ENCODE results near the gene MT1M.
"Not testable (repeated sequence)": the region's sequence is repeated elsewhere in the genome, so short reads cannot be mapped to it uniquely, and the experiment has no call there.

The MT1M gene

DNA sequence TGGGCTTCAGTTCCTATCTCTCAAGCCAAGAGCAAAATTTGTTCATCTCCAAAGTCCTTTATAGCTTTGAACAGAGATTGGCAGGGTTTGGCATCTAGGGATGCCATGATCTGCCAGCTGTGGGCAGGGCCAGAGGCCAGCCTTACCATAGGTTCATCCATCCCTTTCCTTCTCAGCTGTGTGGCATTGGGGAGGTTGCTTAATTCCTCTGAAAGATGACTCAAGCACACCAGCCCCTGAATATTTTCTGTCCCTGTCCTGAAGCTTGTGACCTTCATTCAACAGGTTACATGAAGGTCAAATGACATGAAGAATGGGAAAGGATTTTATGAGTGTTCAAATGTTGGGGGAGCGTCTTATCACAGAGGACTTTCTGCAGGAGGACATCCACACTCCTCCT is 32.0 kb downstream of the MT1M start:
- no peaks in the 10 kb centered on the region for H3F3A ChIP-seq (ENCODE audit: low read depth)
- H3K4me2 ChIP-seq (ENCODE audit: low read depth, low read length, poor library complexity, severe bottlenecking), result no peak overlapping the region
- no peak overlapping the region for H3K9ac ChIP-seq (ENCODE audit: low read depth, low read length, poor library complexity, severe bottlenecking)
- no peaks in the 10 kb centered on the region for H3K4me1 ChIP-seq (ENCODE audit: insufficient read depth, low read length, poor library complexity, severe bottlenecking)
- no peaks in the 10 kb centered on the region for H3K36me3 ChIP-seq (ENCODE audit: insufficient read depth, low read length)
- no peaks in the 10 kb centered on the region for H4K20me1 ChIP-seq (ENCODE audit: insufficient read depth, low read length, poor library complexity, severe bottlenecking)
- H3K9me3 ChIP-seq (ENCODE audit: insufficient read depth, low read depth, low read length), result no peaks in the 10 kb centered on the region
- no peaks in the 10 kb centered on the region for H3K27me3 ChIP-seq (ENCODE audit: insufficient read depth, low read length, poor library complexity, severe bottlenecking)
- no peak overlapping the region for H2AFZ ChIP-seq (ENCODE audit: low read length)
- H3K9me2 ChIP-seq (replicated peaks; ENCODE audit: low read depth, low read length), result no peaks in the 10 kb centered on the region
- TF ChIP-seq EZH2phosphoT487 (IDR thresholded peaks at IDR 0.05; ENCODE audit: borderline replicate concordance), result no peak
- no peak for TF ChIP-seq CTCF (conservative IDR thresholded peaks at IDR 0.05; ENCODE audit: low read length)
- H3K79me2 ChIP-seq (ENCODE audit: insufficient read depth, low read length), result no peaks in the 10 kb centered on the region
- H3K4me3 ChIP-seq (ENCODE audit: low read length, poor library complexity, severe bottlenecking), result no peak overlapping the region

GRCh38 chr16:56665286-56666261 is 33.1 kb downstream of the MT1M start:
- not testable (repeated sequence) for H4K20me1 ChIP-seq (ENCODE audit: insufficient read depth, low read length, poor library complexity, severe bottlenecking); H3K4me2 ChIP-seq (ENCODE audit: low read depth, low read length, poor library complexity, severe bottlenecking); H3K79me2 ChIP-seq (ENCODE audit: insufficient read depth, low read length); H3K9me3 ChIP-seq (ENCODE audit: insufficient read depth, low read depth, low read length); H2AFZ ChIP-seq (ENCODE audit: low read length); H3F3A ChIP-seq (ENCODE audit: low read depth); H3K4me3 ChIP-seq (ENCODE audit: low read length, poor library complexity, severe bottlenecking); H3K27me3 ChIP-seq (ENCODE audit: insufficient read depth, low read length, poor library complexity, severe bottlenecking); H3K9ac ChIP-seq (ENCODE audit: low read depth, low read length, poor library complexity, severe bottlenecking); H3K9me2 ChIP-seq (replicated peaks; ENCODE audit: low read depth, low read length); H3K4me1 ChIP-seq (ENCODE audit: insufficient read depth, low read length, poor library complexity, severe bottlenecking); H3K36me3 ChIP-seq (ENCODE audit: insufficient read depth, low read length)

- Histone ChIP-seq H3K4me1 (ENCODE audit: insufficient read depth, low read length, poor library complexity, severe bottlenecking) (no peaks in the 10 kb centered on the region), H3K27me3 (ENCODE audit: insufficient read depth, low read length, poor library complexity, severe bottlenecking) (no peaks in the 10 kb centered on the region), H2AFZ (ENCODE audit: low read length) (no peak within 1 kb of the TSS), H3K36me3 (ENCODE audit: insufficient read depth, low read length) (no peaks in the 10 kb centered on the region), H3K4me3 (ENCODE audit: low read length, poor library complexity, severe bottlenecking) (no peak within 1 kb of the TSS), H3K9me3 (ENCODE audit: insufficient read depth, low read depth, low read length) (no peaks in the 10 kb centered on the region), H3K79me2 (ENCODE audit: insufficient read depth, low read length) (no peaks in the 10 kb centered on the region), H3K9me2 (replicated peaks; ENCODE audit: low read depth, low read length) (no peaks in the 10 kb centered on the region), H3K9ac (ENCODE audit: low read depth, low read length, poor library complexity, severe bottlenecking) (no peak within 1 kb of the TSS), H3K4me2 (ENCODE audit: low read depth, low read length, poor library complexity, severe bottlenecking) (no peak within 1 kb of the TSS), H3F3A (ENCODE audit: low read depth) (no peaks in the 10 kb centered on the region), H4K20me1 (ENCODE audit: insufficient read depth, low read length, poor library complexity, severe bottlenecking) (no peaks in the 10 kb centered on the region)
- TF ChIP-seq EZH2phosphoT487 (IDR thresholded peaks at IDR 0.05; ENCODE audit: borderline replicate concordance) (no peak), CTCF (conservative IDR thresholded peaks at IDR 0.05; ENCODE audit: low read length) (no peak)
These were observed 35.4 kb downstream of the MT1M start, which contains the start of gene MT1G for GRCh38 chr16:56667581-56668571. MT1G (minus strand) TSS chr16:56668065; CDS start chr16:56667993, 72 bp downstream.

All from Loucy (cell line).